ENCODE data around the gene CARD8.

The CARD8 gene, protein sequence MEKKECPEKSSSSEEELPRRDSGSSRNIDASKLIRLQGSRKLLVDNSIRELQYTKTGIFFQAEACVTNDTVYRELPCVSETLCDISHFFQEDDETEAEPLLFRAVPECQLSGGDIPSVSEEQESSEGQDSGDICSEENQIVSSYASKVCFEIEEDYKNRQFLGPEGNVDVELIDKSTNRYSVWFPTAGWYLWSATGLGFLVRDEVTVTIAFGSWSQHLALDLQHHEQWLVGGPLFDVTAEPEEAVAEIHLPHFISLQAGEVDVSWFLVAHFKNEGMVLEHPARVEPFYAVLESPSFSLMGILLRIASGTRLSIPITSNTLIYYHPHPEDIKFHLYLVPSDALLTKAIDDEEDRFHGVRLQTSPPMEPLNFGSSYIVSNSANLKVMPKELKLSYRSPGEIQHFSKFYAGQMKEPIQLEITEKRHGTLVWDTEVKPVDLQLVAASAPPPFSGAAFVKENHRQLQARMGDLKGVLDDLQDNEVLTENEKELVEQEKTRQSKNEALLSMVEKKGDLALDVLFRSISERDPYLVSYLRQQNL

DNA sequence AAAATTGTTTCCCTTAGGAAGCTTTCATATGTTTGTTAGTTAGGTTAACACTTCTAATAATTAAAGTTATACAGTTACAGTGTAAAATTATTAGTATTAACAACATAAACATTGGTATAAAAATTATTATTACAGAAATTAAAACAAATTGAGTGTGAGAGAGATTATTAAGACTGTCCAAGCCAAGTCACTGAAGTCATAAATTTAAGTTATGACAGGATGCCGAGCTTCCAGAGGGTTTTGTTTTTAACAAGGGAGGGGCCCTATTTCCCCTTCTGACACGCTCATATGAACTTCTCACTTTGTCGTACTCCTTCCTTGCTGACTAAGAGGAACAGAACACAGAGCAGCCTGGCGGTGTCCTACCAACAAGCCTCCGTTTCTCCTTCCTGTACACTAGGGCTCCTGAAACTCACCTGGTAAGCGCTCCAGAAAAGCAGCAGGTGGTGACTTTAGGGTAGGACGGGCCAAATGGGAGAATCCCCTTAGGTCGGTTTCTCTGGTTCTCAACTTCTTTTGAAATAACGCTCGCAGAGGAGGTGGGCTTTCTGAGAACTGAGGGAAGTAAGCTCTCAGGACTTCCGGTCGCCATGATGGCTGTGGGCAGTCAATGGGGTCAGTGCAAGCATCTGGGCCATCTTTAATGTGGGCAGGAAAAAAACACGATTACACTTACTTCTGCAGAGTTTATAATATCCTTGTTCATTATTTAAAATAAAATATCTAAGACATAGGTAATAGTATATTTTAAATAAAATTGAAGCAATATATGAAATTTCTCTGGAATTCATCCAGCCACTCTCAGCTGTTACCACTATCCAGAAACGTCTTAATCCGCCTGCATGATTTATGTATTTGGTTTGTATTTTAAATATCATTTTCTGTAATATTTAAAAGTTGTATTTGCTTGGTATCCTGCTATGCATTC lies at the start of gene CARD8:
TSS of gene CARD8 (minus strand) at position 537 of the 928 bp plus-strand sequence. CDS start 14,892 bp downstream, outside the sequence.
- Histone ChIP-seq H3K9me2 (replicated peaks; ENCODE audit: insufficient read depth, low read length) (no peaks in the 10 kb centered on the region), H3K27me3 (ENCODE audit: low read length) (no peaks in the 10 kb centered on the region), H3K4me3 (ENCODE audit: insufficient read depth, low read length, poor library complexity, severe bottlenecking) (peak within 1 kb of the TSS; percentile 91), H3K9ac (ENCODE audit: low read length) (peak within 1 kb of the TSS; percentile 79), H3K79me2 (ENCODE audit: insufficient read depth, low read length) (peaks cover 54% of the 10 kb centered on the region), H3K27ac (ENCODE audit: low read depth, low read length) (peak within 1 kb of the TSS; percentile 94), H2AFZ (ENCODE audit: low read depth, low read length, severe bottlenecking) (peak within 1 kb of the TSS; percentile 67), H4K20me1 (ENCODE audit: low read depth, low read length) (no peaks in the 10 kb centered on the region), H3F3A (ENCODE audit: insufficient read depth) (peaks cover 39% of the 10 kb centered on the region), H3K9me3 (ENCODE audit: insufficient read depth, low read length) (no peaks in the 10 kb centered on the region), H3K4me2 (ENCODE audit: low read depth, low read length, poor library complexity, severe bottlenecking) (peak within 1 kb of the TSS; percentile 90), H3K36me3 (ENCODE audit: low read length) (no peaks in the 10 kb centered on the region)
- no peak for TF ChIP-seq EZH2phosphoT487 (conservative IDR thresholded peaks at IDR 0.05; ENCODE audit: low read length)

DNA sequence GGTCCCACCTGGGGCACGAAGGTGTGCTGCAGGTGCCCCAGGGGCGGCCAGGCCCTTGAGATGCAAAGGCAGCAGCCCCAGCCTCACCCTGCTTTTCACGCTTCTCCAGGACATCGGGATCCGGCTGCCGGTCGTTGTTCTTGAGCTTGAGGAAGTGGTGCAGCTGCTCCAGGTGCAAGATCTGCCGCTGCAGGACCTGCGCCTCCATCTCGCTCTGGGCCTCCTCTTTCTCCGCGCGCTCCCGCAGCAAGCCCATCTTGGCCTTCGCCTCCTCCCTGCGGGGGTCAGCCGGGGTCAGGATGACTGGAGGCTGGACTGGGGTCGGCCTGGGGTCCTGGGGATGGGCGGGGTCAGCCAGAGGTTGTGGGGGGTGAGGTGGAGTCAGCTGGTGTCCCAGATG lies 48.2 kb upstream of the CARD8 start:
- H3K4me2 ChIP-seq (ENCODE audit: low read depth, low read length, poor library complexity, severe bottlenecking) = no peak overlapping the region
- no peak overlapping the region for H3K27ac ChIP-seq (ENCODE audit: low read depth, low read length)
- no peaks in the 10 kb centered on the region for H3K36me3 ChIP-seq (ENCODE audit: low read length)
- no peak for TF ChIP-seq EZH2phosphoT487 (conservative IDR thresholded peaks at IDR 0.05; ENCODE audit: low read length)
- TF ChIP-seq, protein P1, sequence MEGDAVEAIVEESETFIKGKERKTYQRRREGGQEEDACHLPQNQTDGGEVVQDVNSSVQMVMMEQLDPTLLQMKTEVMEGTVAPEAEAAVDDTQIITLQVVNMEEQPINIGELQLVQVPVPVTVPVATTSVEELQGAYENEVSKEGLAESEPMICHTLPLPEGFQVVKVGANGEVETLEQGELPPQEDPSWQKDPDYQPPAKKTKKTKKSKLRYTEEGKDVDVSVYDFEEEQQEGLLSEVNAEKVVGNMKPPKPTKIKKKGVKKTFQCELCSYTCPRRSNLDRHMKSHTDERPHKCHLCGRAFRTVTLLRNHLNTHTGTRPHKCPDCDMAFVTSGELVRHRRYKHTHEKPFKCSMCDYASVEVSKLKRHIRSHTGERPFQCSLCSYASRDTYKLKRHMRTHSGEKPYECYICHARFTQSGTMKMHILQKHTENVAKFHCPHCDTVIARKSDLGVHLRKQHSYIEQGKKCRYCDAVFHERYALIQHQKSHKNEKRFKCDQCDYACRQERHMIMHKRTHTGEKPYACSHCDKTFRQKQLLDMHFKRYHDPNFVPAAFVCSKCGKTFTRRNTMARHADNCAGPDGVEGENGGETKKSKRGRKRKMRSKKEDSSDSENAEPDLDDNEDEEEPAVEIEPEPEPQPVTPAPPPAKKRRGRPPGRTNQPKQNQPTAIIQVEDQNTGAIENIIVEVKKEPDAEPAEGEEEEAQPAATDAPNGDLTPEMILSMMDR (IDR thresholded peaks at IDR 0.05; ENCODE audit: insufficient read depth, low read length, poor library complexity, severe bottlenecking) = no peak
- H3K27me3 ChIP-seq (ENCODE audit: low read length) = no peaks in the 10 kb centered on the region
- H3K9me3 ChIP-seq (ENCODE audit: insufficient read depth, low read length) = no peaks in the 10 kb centered on the region
- H3K79me2 ChIP-seq (ENCODE audit: insufficient read depth, low read length) = no peaks in the 10 kb centered on the region
- H4K20me1 ChIP-seq (ENCODE audit: low read depth, low read length) = no peaks in the 10 kb centered on the region
- no peak overlapping the region for H3K9ac ChIP-seq (ENCODE audit: low read length)
- H2AFZ ChIP-seq (ENCODE audit: low read depth, low read length, severe bottlenecking) = no peak overlapping the region
- no peaks in the 10 kb centered on the region for H3K9me2 ChIP-seq (replicated peaks; ENCODE audit: insufficient read depth, low read length)
- no peaks in the 10 kb centered on the region for H3F3A ChIP-seq (ENCODE audit: insufficient read depth)
- H3K4me3 ChIP-seq (ENCODE audit: insufficient read depth, low read length, poor library complexity, severe bottlenecking) = no peak overlapping the region

DNA sequence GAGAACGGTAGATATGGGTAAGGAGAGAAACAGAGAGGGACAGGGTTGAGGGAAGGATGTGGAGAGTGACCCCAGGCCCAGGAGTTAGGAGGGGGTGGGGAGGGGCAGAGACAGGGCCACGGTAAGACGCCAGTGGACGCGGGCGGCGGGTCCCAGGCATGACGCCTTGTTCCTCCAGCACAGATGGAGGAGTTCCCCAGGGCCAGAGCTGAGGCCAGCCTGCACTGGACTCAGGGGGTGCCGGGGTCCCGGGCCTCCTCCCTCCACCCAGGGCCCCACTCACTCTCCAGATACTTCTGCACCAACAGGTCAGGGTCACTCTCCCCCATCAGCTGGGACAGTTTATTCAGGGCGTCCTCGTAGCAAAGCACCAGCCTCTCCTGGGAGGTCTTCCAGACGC lies 47.7 kb upstream of the CARD8 start:
- Histone ChIP-seq H3K4me3 (ENCODE audit: insufficient read depth, low read length, poor library complexity, severe bottlenecking) (no peak overlapping the region), H3F3A (ENCODE audit: insufficient read depth) (no peaks in the 10 kb centered on the region), H3K4me2 (ENCODE audit: low read depth, low read length, poor library complexity, severe bottlenecking) (no peak overlapping the region), H4K20me1 (ENCODE audit: low read depth, low read length) (no peaks in the 10 kb centered on the region), H3K9me3 (ENCODE audit: insufficient read depth, low read length) (no peaks in the 10 kb centered on the region), H3K36me3 (ENCODE audit: low read length) (no peaks in the 10 kb centered on the region), H3K27ac (ENCODE audit: low read depth, low read length) (no peak overlapping the region), H3K9me2 (replicated peaks; ENCODE audit: insufficient read depth, low read length) (no peaks in the 10 kb centered on the region), H2AFZ (ENCODE audit: low read depth, low read length, severe bottlenecking) (no peak overlapping the region), H3K27me3 (ENCODE audit: low read length) (no peaks in the 10 kb centered on the region), H3K9ac (ENCODE audit: low read length) (no peak overlapping the region), H3K79me2 (ENCODE audit: insufficient read depth, low read length) (no peaks in the 10 kb centered on the region)
- no peak for TF ChIP-seq EZH2phosphoT487 (conservative IDR thresholded peaks at IDR 0.05; ENCODE audit: low read length)
- TF ChIP-seq, protein P1 (IDR thresholded peaks at IDR 0.05; ENCODE audit: insufficient read depth, low read length, poor library complexity, severe bottlenecking) = no peak

Data from SU-DHL-6 (cell line).